Measurements from ENCODE around the gene EIF2B1. TPM values are rescaled to one million over a fixed set of nuclear protein-coding genes. Genes with fewer than 3 reads are reported as not detected.

Gene EIF2B1
- total and polyA plus RNA-seq, 7 donors: 23.1 to 155 (median 102) TPM

DNA sequence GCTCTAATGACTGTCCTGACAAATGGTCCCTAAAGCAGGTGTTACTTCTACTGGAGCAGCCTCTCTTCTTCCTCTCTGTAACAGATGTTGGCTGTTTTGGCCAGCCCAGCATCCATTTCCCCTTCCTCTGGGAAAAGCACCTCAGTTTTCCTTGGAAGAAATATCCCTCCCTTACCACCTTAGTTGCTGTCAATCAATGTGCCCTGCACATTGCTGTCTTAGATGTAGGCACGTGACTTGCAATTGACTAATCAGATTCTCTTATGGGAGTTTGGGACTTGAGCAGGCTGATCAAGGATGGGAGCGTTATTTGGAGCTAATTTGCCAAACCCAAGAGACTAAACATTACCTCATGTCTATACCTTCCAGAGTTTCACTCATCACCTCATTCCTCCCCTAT is 61.1 kb downstream of the EIF2B1 start:
- WGBS, 2 donors: 59 to 62% methylated on average over 2 of the region's 2 CpGs
- DNase-seq: no peak
- Histone ChIP-seq H3K27me3 (no peaks in the 10 kb centered on the region), H3K27ac (no peak overlapping the region), H3K4me1 (peaks cover 0 to 4% (median 0%) of the 10 kb centered on the region in 4 donors), H3K9me3 (no peaks in the 10 kb centered on the region), H3K36me3 (no peaks in the 10 kb centered on the region), H3K4me3 (no peak overlapping the region)
- intact Hi-C loops (cut with DNase I): no loop called here
- TF ChIP-seq, protein P1, sequence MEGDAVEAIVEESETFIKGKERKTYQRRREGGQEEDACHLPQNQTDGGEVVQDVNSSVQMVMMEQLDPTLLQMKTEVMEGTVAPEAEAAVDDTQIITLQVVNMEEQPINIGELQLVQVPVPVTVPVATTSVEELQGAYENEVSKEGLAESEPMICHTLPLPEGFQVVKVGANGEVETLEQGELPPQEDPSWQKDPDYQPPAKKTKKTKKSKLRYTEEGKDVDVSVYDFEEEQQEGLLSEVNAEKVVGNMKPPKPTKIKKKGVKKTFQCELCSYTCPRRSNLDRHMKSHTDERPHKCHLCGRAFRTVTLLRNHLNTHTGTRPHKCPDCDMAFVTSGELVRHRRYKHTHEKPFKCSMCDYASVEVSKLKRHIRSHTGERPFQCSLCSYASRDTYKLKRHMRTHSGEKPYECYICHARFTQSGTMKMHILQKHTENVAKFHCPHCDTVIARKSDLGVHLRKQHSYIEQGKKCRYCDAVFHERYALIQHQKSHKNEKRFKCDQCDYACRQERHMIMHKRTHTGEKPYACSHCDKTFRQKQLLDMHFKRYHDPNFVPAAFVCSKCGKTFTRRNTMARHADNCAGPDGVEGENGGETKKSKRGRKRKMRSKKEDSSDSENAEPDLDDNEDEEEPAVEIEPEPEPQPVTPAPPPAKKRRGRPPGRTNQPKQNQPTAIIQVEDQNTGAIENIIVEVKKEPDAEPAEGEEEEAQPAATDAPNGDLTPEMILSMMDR (IDR thresholded peaks at IDR 0.05): no peak
- TF ChIP-seq EP300 (IDR thresholded peaks at IDR 0.05) (no peak), POLR2A (IDR thresholded peaks at IDR 0.05) (no peak), POLR2AphosphoS5 (IDR thresholded peaks at IDR 0.05) (no peak)

DNA sequence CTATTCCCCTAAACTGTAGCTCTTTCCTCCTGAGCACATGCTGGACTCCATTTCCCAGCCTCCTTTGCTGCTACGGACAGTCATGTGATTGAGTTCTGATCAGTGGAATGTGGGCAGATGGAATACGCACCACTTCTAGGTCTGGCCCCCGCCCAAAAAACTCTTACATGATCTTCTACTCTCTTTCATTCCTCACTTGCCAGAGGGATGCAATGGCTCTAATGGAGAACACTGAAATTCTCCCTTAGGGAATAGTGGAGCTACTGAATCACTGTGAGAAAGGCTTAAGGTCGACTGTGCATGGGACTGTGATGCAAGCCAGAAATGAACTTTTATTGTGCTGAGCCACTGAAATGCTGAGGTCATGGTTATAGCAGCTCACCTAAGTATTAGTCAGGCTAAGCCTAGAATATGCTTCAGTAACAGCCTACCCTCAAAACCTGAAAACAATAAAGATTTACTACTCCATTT is 62.1 kb downstream of the EIF2B1 start:
- Histone ChIP-seq H3K4me3 (no peak overlapping the region), H3K9me3 (no peaks in the 10 kb centered on the region), H3K27me3 (no peaks in the 10 kb centered on the region), H3K4me1 (peaks cover 0 to 4% (median 0%) of the 10 kb centered on the region in 4 donors), H3K27ac (no peak overlapping the region), H3K36me3 (no peaks in the 10 kb centered on the region)
- TF ChIP-seq POLR2AphosphoS5 (IDR thresholded peaks at IDR 0.05): peak in 2 of 4 donors; percentile 16 to 22
- no peak for TF ChIP-seq POLR2A (IDR thresholded peaks at IDR 0.05)
- TF ChIP-seq EP300 (IDR thresholded peaks at IDR 0.05): no peak
- TF ChIP-seq, protein P1 (IDR thresholded peaks at IDR 0.05): no peak
- intact Hi-C loops (cut with DNase I): no loop called here
- 36 to 57% methylated on average over 4 of the region's 4 CpGs for WGBS, 2 donors
- peak; percentile 86 for DNase-seq

Small RNA genes lying within 50 kb of the gene (small RNA-seq; reads per million reads assigned to genes)
- 0 reads per million in 3 donors for gene SNORA9B

Other genes with a start within 250 kb of the EIF2B1 start
- 10 to 100 TPM; 20.3 to 46.0 (median 24.0) TPM for gene KMT5A, start 249.6 kb downstream of the EIF2B1 start, total RNA-seq
- 10 to 100 TPM; 23.4 to 30.3 (median 30.0) TPM for gene KMT5A, start 249.6 kb downstream of the EIF2B1 start, polyA plus RNA-seq
- 1 to 10 TPM; 4.3 to 6.4 (median 5.5) TPM for gene RILPL2, start 197.0 kb downstream of the EIF2B1 start, total RNA-seq
- gene RILPL2, start 197.0 kb downstream of the EIF2B1 start, polyA plus RNA-seq: 1 to 10 TPM; 1.6 to 6.5 (median 6.0) TPM
- gene SNRNP35, start 175.5 kb downstream of the EIF2B1 start, total RNA-seq: 10 to 100 TPM; 11.0 to 21.6 (median 15.2) TPM
- gene SNRNP35, start 175.5 kb downstream of the EIF2B1 start, polyA plus RNA-seq: 10 to 100 TPM; 19.8 to 32.3 (median 26.4) TPM
- gene RILPL1, start 100.0 kb downstream of the EIF2B1 start, total RNA-seq: 10 to 100 TPM; 12.1 to 30.5 (median 18.3) TPM
- 1 to 10 TPM; 1.4 to 4.2 (median 3.0) TPM for gene RILPL1, start 100.0 kb downstream of the EIF2B1 start, polyA plus RNA-seq
- 100 to 1,000 TPM; 128 to 161 (median 144) TPM for gene TMED2, start 49.1 kb downstream of the EIF2B1 start, total RNA-seq
- 100 to 1,000 TPM in 1 of 3 donors, 10 to 100 TPM in 2; 57.1 to 128 (median 58.7) TPM for gene TMED2, start 49.1 kb downstream of the EIF2B1 start, polyA plus RNA-seq
- 10 to 100 TPM; 13.6 to 33.0 (median 18.2) TPM for gene DDX55, start 31.6 kb downstream of the EIF2B1 start, total RNA-seq
- 10 to 100 TPM in 1 of 3 donors, 1 to 10 TPM in 2; 5.4 to 13.4 (median 6.7) TPM for gene DDX55, start 31.6 kb downstream of the EIF2B1 start, polyA plus RNA-seq
- 10 to 100 TPM; 16.4 to 20.8 (median 19.3) TPM for gene GTF2H3, start 143 bp upstream of the EIF2B1 start, total RNA-seq
- gene GTF2H3, start 143 bp upstream of the EIF2B1 start, polyA plus RNA-seq: 10 to 100 TPM in 2 of 3 donors, 1 to 10 TPM in 1; 9.2 to 13.2 (median 10.2) TPM
- gene TCTN2, start 37.4 kb upstream of the EIF2B1 start, total RNA-seq: 10 to 100 TPM in 1 of 4 donors, 1 to 10 TPM in 3; 4.6 to 11.6 (median 8.1) TPM
- 1 to 10 TPM in 2 of 3 donors, under 1 TPM in 1; 0.23 to 3.8 (median 1.2) TPM for gene TCTN2, start 37.4 kb upstream of the EIF2B1 start, polyA plus RNA-seq
- 10 to 100 TPM; 13.6 to 21.0 (median 15.4) TPM for gene ATP6V0A2, start 78.7 kb upstream of the EIF2B1 start, total RNA-seq
- gene ATP6V0A2, start 78.7 kb upstream of the EIF2B1 start, polyA plus RNA-seq: 1 to 10 TPM; 1.8 to 9.2 (median 3.0) TPM
- under 1 TPM in 2 of 4 donors, not detected in 2; under 0.01 to 0.16 TPM for gene DNAH10, start 128.6 kb upstream of the EIF2B1 start, total RNA-seq
- gene DNAH10, start 128.6 kb upstream of the EIF2B1 start, polyA plus RNA-seq: under 1 TPM in 1 of 3 donors, not detected in 2; 0.29 TPM

Data from sigmoid colon (tissue), 7 donors.